Neuronal stem cell (in vitro differentiated cells): ENCODE results near the gene INSIG2.

ENCODE experiments used
- DNase-seq: peaks from one replicate; pipeline ENCODE4 v3.0.0-alpha.2; 2013; ENCODE audit warnings: low spot score
- H2AFZ ChIP-seq: one replicate; pipeline ENCODE4 v1.6.1; 2013; ENCODE audit warnings: mild to moderate bottlenecking, low read length, inconsistent platforms
- H2AK5ac ChIP-seq: 2 replicates; pipeline ENCODE4 v1.6.1; 2013; ENCODE audit warnings: low read depth, mild to moderate bottlenecking, inconsistent platforms, low read length, moderate library complexity, mixed read lengths
- H2BK120ac ChIP-seq: 2 replicates; pipeline ENCODE4 v1.6.1; 2013; ENCODE audit warnings: low read depth, mild to moderate bottlenecking, inconsistent platforms, low read length, moderate library complexity, mixed read lengths
- H2BK12ac ChIP-seq: one replicate; pipeline ENCODE4 v1.6.1; 2013; ENCODE audit warnings: low read length, inconsistent platforms
- H2BK15ac ChIP-seq: 2 replicates; pipeline ENCODE4 v1.6.1; 2013; ENCODE audit warnings: mild to moderate bottlenecking, low read length, inconsistent platforms, mixed read lengths
- H2BK5ac ChIP-seq: one replicate; pipeline ENCODE4 v1.6.1; 2013; ENCODE audit warnings: inconsistent platforms, mild to moderate bottlenecking, low read length, moderate library complexity
- H3K14ac ChIP-seq: one replicate; pipeline ENCODE4 v1.6.1; 2013; ENCODE audit warnings: low read length, inconsistent platforms
- H3K18ac ChIP-seq: 2 replicates; pipeline ENCODE4 v1.6.1; 2013; ENCODE audit warnings: low read length, inconsistent platforms
- H3K23ac ChIP-seq: 2 replicates; pipeline ENCODE4 v1.6.1; 2013; ENCODE audit warnings: low read depth, mild to moderate bottlenecking, mixed read lengths, low read length, inconsistent platforms; ENCODE audit not compliant: poor library complexity
- H3K27ac ChIP-seq: replicated peaks from 3 replicates; pipeline ENCODE4 v1.5.1; 2013; ENCODE audit warnings: low read length, inconsistent platforms
- H3K27me3 ChIP-seq, 3 experiments: 2 replicates each; pipeline ENCODE4 v1.6.1; 2013; ENCODE audit warnings: low read length in 3 of 3, mild to moderate bottlenecking in 2 of 3, inconsistent platforms in 1 of 3, low read depth in 1 of 3, mixed read lengths in 1 of 3, moderate library complexity in 1 of 3; ENCODE audit not compliant: control insufficient read depth in 3 of 3, insufficient read depth in 3 of 3
- H3K36me3 ChIP-seq, 2 donors: replicated peaks in 1 of 2; 2 replicates each; pipeline ENCODE4 v1.6.1; 2013; ENCODE audit warnings: low read length in 2 of 2; ENCODE audit not compliant: control insufficient read depth in 2 of 2, insufficient read depth in 2 of 2
- H3K4ac ChIP-seq: 2 replicates; pipeline ENCODE4 v1.6.1; 2013; ENCODE audit warnings: inconsistent platforms, mild to moderate bottlenecking, low read length, moderate library complexity
- H3K4me1 ChIP-seq, 2 donors: 1 replicate in 1 of 2; 2 replicates in 1 of 2; pipeline ENCODE4 v1.6.1; 2013; ENCODE audit warnings: low read length in 2 of 2, low read depth in 1 of 2; ENCODE audit not compliant: control insufficient read depth in 2 of 2, insufficient read depth in 1 of 2
- H3K4me2 ChIP-seq: one replicate; pipeline ENCODE4 v1.6.1; 2013; ENCODE audit warnings: mild to moderate bottlenecking, low read length, inconsistent platforms; ENCODE audit not compliant: insufficient read depth, poor library complexity, severe bottlenecking
- H3K4me3 ChIP-seq, 2 donors: 2 replicates each; pipeline ENCODE4 v1.5.1; 2013; ENCODE audit warnings: low read length in 2 of 2, mild to moderate bottlenecking in 2 of 2, inconsistent platforms in 1 of 2, moderate library complexity in 1 of 2
- H3K79me1 ChIP-seq: one replicate; pipeline ENCODE4 v1.6.1; 2013; ENCODE audit warnings: low read depth, mild to moderate bottlenecking, inconsistent platforms, low read length, moderate library complexity
- H3K9ac ChIP-seq: one replicate; pipeline ENCODE4 v1.6.1; 2013; ENCODE audit warnings: mild to moderate bottlenecking, low read depth, low read length, inconsistent platforms; ENCODE audit not compliant: poor library complexity
- H3K9me3 ChIP-seq, 2 donors: replicated peaks in 1 of 2; 2 replicates each; pipeline versions ENCODE3 to v1.6.1; 2013; ENCODE audit warnings: low read length in 2 of 2, mild to moderate bottlenecking in 2 of 2, inconsistent platforms in 1 of 2, low read depth in 1 of 2, mixed read lengths in 1 of 2, moderate library complexity in 1 of 2; ENCODE audit not compliant: control insufficient read depth in 2 of 2, insufficient read depth in 1 of 2
- H4K8ac ChIP-seq: one replicate; pipeline ENCODE4 v1.6.1; 2013; ENCODE audit warnings: low read depth, mild to moderate bottlenecking, inconsistent platforms, low read length, moderate library complexity
- H4K91ac ChIP-seq: one replicate; pipeline ENCODE4 v1.6.1; 2013; ENCODE audit warnings: low read length, low read depth, mild to moderate bottlenecking, inconsistent platforms; ENCODE audit not compliant: poor library complexity
- WGBS, 2 donors: extraction: QIAGEN DNeasy Blood & Tissue Kit; methylation state at CpG; one replicate each; pipeline ENCODE4 v1.1.7; 2013; ENCODE audit warnings: missing lambda C conversion rate in 2 of 2, mixed read lengths in 1 of 2; ENCODE audit not compliant: insufficient read length in 2 of 2, insufficient replicate concordance in 1 of 2; ENCODE audit errors: extremely low coverage in 2 of 2; 5-methylcytosine and 5-hydroxymethylcytosine counted together

INSIG2 gene

DNA sequence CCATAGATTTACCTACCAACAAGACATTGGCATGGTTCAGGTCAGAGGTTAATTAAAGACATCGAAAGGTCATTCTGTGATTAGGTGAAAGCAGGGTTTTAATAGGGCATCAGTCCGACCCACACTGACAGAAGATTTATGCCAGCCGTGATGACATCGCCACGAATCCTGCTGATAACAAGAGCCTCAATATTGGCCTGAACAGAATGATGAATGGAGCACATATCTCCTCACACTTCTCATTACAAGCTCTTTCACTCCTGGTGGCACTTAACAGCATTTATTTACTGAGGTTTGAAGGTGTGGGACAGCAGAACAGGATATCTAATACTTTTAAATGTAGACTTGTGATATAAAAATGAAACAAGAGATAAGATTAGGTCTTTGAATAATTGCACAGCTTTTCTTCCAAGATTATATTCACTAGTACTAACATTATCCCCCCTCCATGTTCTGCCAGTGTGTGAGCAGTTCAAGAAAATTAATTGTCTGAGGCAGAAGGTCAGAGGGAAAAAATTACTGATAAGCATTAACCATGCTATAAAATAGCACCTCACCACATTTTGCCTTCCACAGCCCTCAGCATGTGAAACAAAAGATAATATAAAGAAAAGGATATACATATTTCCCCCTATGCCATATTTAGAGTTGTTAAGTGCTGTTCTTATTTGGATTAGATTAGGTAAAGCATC lies 23.1 kb upstream of the INSIG2 start:
- Histone ChIP-seq H3K4me3 (no peak overlapping the region), H3K14ac (no peak overlapping the region), H3K79me1 (no peaks in the 10 kb centered on the region), H2BK5ac (no peak overlapping the region), H2BK12ac (no peak overlapping the region), H3K23ac (no peak overlapping the region), H3K4ac (no peak overlapping the region), H3K4me1 (no peaks in the 10 kb centered on the region), H2BK120ac (no peak overlapping the region), H2AFZ (no peak overlapping the region), H3K4me2 (no peak overlapping the region), H3K36me3 (no peaks in the 10 kb centered on the region), H3K9me3 (no peaks in the 10 kb centered on the region), H3K27ac (no peak overlapping the region), H3K27me3 (peaks cover 0 to 54% (median 0%) of the 10 kb centered on the region in 3 experiments), H3K18ac (no peak overlapping the region), H2AK5ac (no peak overlapping the region), H4K8ac (no peak overlapping the region), H4K91ac (no peak overlapping the region), H3K9ac (no peak overlapping the region), H2BK15ac (no peak overlapping the region)
- WGBS, 2 donors, result no CpG with 5 or more reads among the region's 5 CpGs
- DNase-seq, result no peak

GRCh38 chr2:118065921-118066511 lies 22.3 kb upstream of the INSIG2 start:
- Histone ChIP-seq H2BK15ac (no peak overlapping the region), H3K9me3 (no peaks in the 10 kb centered on the region), H2AFZ (no peak overlapping the region), H4K91ac (no peak overlapping the region), H3K79me1 (no peaks in the 10 kb centered on the region), H3K27ac (no peak overlapping the region), H2AK5ac (no peak overlapping the region), H3K4ac (no peak overlapping the region), H3K36me3 (no peaks in the 10 kb centered on the region), H3K27me3 (peaks cover 0 to 58% (median 0%) of the 10 kb centered on the region in 3 experiments), H3K18ac (no peak overlapping the region), H4K8ac (no peak overlapping the region), H2BK120ac (no peak overlapping the region), H3K4me3 (no peak overlapping the region), H2BK12ac (no peak overlapping the region), H3K4me2 (no peak overlapping the region), H3K23ac (no peak overlapping the region), H3K9ac (no peak overlapping the region), H2BK5ac (no peak overlapping the region), H3K14ac (no peak overlapping the region), H3K4me1 (no peaks in the 10 kb centered on the region)
- no peak for DNase-seq
- WGBS, 2 donors, result no CpG with 5 or more reads among the region's 8 CpGs

- no CpG with 5 or more reads among the region's 9 CpGs for WGBS, 2 donors
- no peak for DNase-seq
Measured at GRCh38 chr2:118077636-118078247, 10.5 kb upstream of the INSIG2 start.

GRCh38 chr2:118078734-118079133 lies 9.5 kb upstream of the INSIG2 start:
- Histone ChIP-seq H3K27ac (no peak overlapping the region), H2BK120ac (no peak overlapping the region), H2BK12ac (no peak overlapping the region), H3K14ac (no peak overlapping the region), H3K9ac (no peak overlapping the region), H2AK5ac (no peak overlapping the region), H3K4ac (no peak overlapping the region), H3K36me3 (no peaks in the 10 kb centered on the region), H2AFZ (no peak overlapping the region), H3K79me1 (no peaks in the 10 kb centered on the region), H4K91ac (no peak overlapping the region), H2BK15ac (no peak overlapping the region), H4K8ac (no peak overlapping the region), H3K4me2 (no peak overlapping the region), H3K27me3 (peaks cover 0 to 83% (median 0%) of the 10 kb centered on the region in 3 experiments), H3K9me3 (no peaks in the 10 kb centered on the region), H3K18ac (no peak overlapping the region), H3K23ac (no peak overlapping the region), H2BK5ac (no peak overlapping the region), H3K4me1 (peaks cover 0 to 1% of the 10 kb centered on the region in 2 donors), H3K4me3 (no peak overlapping the region)
- DNase-seq, result no peak
- WGBS, 2 donors, result no CpG with 5 or more reads among the region's 3 CpGs

More at GRCh38 chr2:118077636-118078247, 10.5 kb upstream of the INSIG2 start:
- Histone ChIP-seq H3K4me3 (no peak overlapping the region), H3K9ac (no peak overlapping the region), H2BK15ac (no peak overlapping the region), H2BK5ac (no peak overlapping the region), H3K9me3 (no peaks in the 10 kb centered on the region), H3K4me1 (peaks cover 0 to 1% of the 10 kb centered on the region in 2 donors), H3K36me3 (no peaks in the 10 kb centered on the region), H3K4me2 (no peak overlapping the region), H3K14ac (no peak overlapping the region), H2AK5ac (no peak overlapping the region), H4K91ac (no peak overlapping the region), H3K4ac (no peak overlapping the region), H3K27ac (no peak overlapping the region), H3K27me3 (peaks cover 0 to 78% (median 0%) of the 10 kb centered on the region in 3 experiments), H3K23ac (no peak overlapping the region), H3K18ac (no peak overlapping the region), H2BK120ac (no peak overlapping the region), H2AFZ (no peak overlapping the region), H4K8ac (no peak overlapping the region), H3K79me1 (no peaks in the 10 kb centered on the region), H2BK12ac (no peak overlapping the region)
